SK-N-SH treated with all-trans-retinoic acid at 6 μM for 48 hours (cell line): ENCODE measurements around the gene CDK14.

Experiments used
- ATAC-seq: fragments of 200-7000 bp; cut with Tn5 transposase; 3 replicates; pipeline ENCODE4 v1.9.1; 2020; ENCODE audit warnings: mild to moderate bottlenecking, moderate library complexity
- ARNTL ChIP-seq: fragments of 450-650 bp; formaldehyde crosslinking; IDR thresholded peaks from 2 replicates; pipeline ENCODE4 v1.5.0; 2020; ENCODE audit warnings: low read depth, mild to moderate bottlenecking, moderate library complexity, borderline replicate concordance
- BACH2 ChIP-seq: fragments of 250-450 bp; sonication (Bioruptor Pico); IDR thresholded peaks from 2 replicates; pipeline ENCODE4 v1.9.0; 2021; ENCODE audit warnings: mild to moderate bottlenecking, borderline replicate concordance
- CREB5 ChIP-seq: fragments of 250-450 bp; sonication (Bioruptor Pico); IDR thresholded peaks from 2 replicates; pipeline ENCODE4 v1.5.1; 2020; ENCODE audit warnings: low read depth, mild to moderate bottlenecking, moderate library complexity
- CSRNP3 ChIP-seq: fragments of 250-450 bp; sonication (Bioruptor Pico); IDR thresholded peaks from 2 replicates; pipeline ENCODE4 v1.5.1; 2021; ENCODE audit warnings: mild to moderate bottlenecking, moderate library complexity
- ESRRG ChIP-seq: fragments of 250-450 bp; sonication (Bioruptor Pico); IDR thresholded peaks from 2 replicates; pipeline ENCODE4 v1.6.1; 2021; ENCODE audit warnings: mild to moderate bottlenecking
- GLIS3 ChIP-seq: fragments of 250-450 bp; sonication (Bioruptor Pico); IDR thresholded peaks from 2 replicates; pipeline ENCODE4 v1.5.0; 2020; ENCODE audit warnings: mild to moderate bottlenecking, moderate library complexity
- ISL1 ChIP-seq: fragments of 250-450 bp; sonication (Bioruptor Pico); IDR thresholded peaks from 2 replicates; pipeline ENCODE4 v2.1.2; 2022; ENCODE audit warnings: mild to moderate bottlenecking, moderate library complexity
- OSR1 ChIP-seq: fragments of 250-450 bp; sonication (Bioruptor Pico); IDR thresholded peaks from 2 replicates; pipeline ENCODE4 v1.8.0; 2022; ENCODE audit warnings: moderate library complexity, mild to moderate bottlenecking, inconsistent platforms
- PATZ1 ChIP-seq: fragments of 250-450 bp; sonication (Bioruptor Pico); IDR thresholded peaks from 2 replicates; pipeline ENCODE4 v1.8.0; 2020; ENCODE audit warnings: mild to moderate bottlenecking, moderate library complexity, borderline replicate concordance
- POU6F1 ChIP-seq: fragments of 250-450 bp; sonication (Bioruptor Pico); IDR thresholded peaks from 2 replicates; pipeline ENCODE4 v1.8.0; 2021; ENCODE audit warnings: low read depth, mild to moderate bottlenecking, moderate library complexity, borderline replicate concordance
- PPARA ChIP-seq: fragments of 250-450 bp; sonication (Bioruptor Pico); IDR thresholded peaks from 2 replicates; pipeline ENCODE4 v1.5.0; 2020; ENCODE audit warnings: mild to moderate bottlenecking, borderline replicate concordance
- RARB ChIP-seq: fragments of 250-450 bp; sonication (Bioruptor Pico); IDR thresholded peaks from 2 replicates; pipeline ENCODE4 v1.8.0; 2021; ENCODE audit warnings: mild to moderate bottlenecking, moderate library complexity
- SNAI2 ChIP-seq: fragments of 250-450 bp; sonication (Bioruptor Pico); IDR thresholded peaks from 2 replicates; pipeline ENCODE4 v1.5.0; 2020; ENCODE audit warnings: mild to moderate bottlenecking, moderate library complexity
- TCF4 ChIP-seq: fragments of 250-450 bp; sonication (Bioruptor Pico); IDR thresholded peaks from 2 replicates; pipeline ENCODE4 v1.8.0; 2021; ENCODE audit warnings: mild to moderate bottlenecking, moderate library complexity, borderline replicate concordance
- TSHZ2 ChIP-seq: fragments of 250-450 bp; sonication (Bioruptor Pico); IDR thresholded peaks from 2 replicates; pipeline ENCODE4 v1.5.0; 2020; ENCODE audit warnings: mild to moderate bottlenecking, moderate library complexity
- ZC3H10 ChIP-seq: fragments of 250-450 bp; sonication (Bioruptor Pico); IDR thresholded peaks from 2 replicates; pipeline ENCODE4 v1.5.1; 2021; ENCODE audit warnings: mild to moderate bottlenecking, moderate library complexity
- ZFP3 ChIP-seq: fragments of 250-450 bp; sonication (Bioruptor Pico); IDR thresholded peaks from 2 replicates; pipeline ENCODE4 v1.5.0; 2020; ENCODE audit warnings: mild to moderate bottlenecking, moderate library complexity
- ZFP30 ChIP-seq: fragments of 450-650 bp; formaldehyde crosslinking; IDR thresholded peaks from 2 replicates; pipeline ENCODE4 v1.5.0; 2022; ENCODE audit warnings: mild to moderate bottlenecking, moderate library complexity
- ZNF565 ChIP-seq: fragments of 450-650 bp; formaldehyde crosslinking; conservative IDR thresholded peaks from 2 replicates; pipeline ENCODE4 v1.5.0; 2020; ENCODE audit warnings: low read depth, mild to moderate bottlenecking, moderate library complexity
- ZNF70 ChIP-seq: fragments of 450-650 bp; formaldehyde crosslinking; IDR thresholded peaks from 2 replicates; pipeline ENCODE4 v1.5.0; 2020; ENCODE audit warnings: mild to moderate bottlenecking, moderate library complexity
- ZNF8 ChIP-seq: fragments of 450-650 bp; formaldehyde crosslinking; IDR thresholded peaks from 2 replicates; pipeline ENCODE4 v1.5.0; 2020; ENCODE audit warnings: mild to moderate bottlenecking, moderate library complexity

CDK14 gene

GRCh38 chr7:90839727-90840291 is 243.7 kb downstream of the CDK14 start:
- TF ChIP-seq TSHZ2 (CRISPR knock-in tag) = no peak
- TF ChIP-seq ZFP30 (CRISPR knock-in tag) = no peak
- TF ChIP-seq RARB (CRISPR knock-in tag) = no peak
- TF ChIP-seq ESRRG (CRISPR knock-in tag) = no peak
- TF ChIP-seq PATZ1 (CRISPR knock-in tag) = no peak
- no peak for TF ChIP-seq ZFP3
- TF ChIP-seq ZNF565 (CRISPR knock-in tag) = no peak
- TF ChIP-seq POU6F1 (CRISPR knock-in tag) = no peak
- no peak for ATAC-seq

- no peak; the same call in 2 of the 3 replicates for ATAC-seq
- no peak for TF ChIP-seq CSRNP3 (CRISPR knock-in tag)
- no peak for TF ChIP-seq GLIS3 (CRISPR knock-in tag)
- TF ChIP-seq CREB5 (CRISPR knock-in tag) = no peak
- TF ChIP-seq ISL1 (CRISPR knock-in tag) = no peak
- TF ChIP-seq PPARA (CRISPR knock-in tag) = no peak
- TF ChIP-seq RARB (CRISPR knock-in tag) = no peak
- no peak for TF ChIP-seq SNAI2
- no peak for TF ChIP-seq BACH2 (CRISPR knock-in tag)
- no peak for TF ChIP-seq ZC3H10 (CRISPR knock-in tag)
- no peak for TF ChIP-seq ZNF70
- TF ChIP-seq, all 23 proteins: peak for 0
Measured at GRCh38 chr7:90841759-90842429, 245.8 kb downstream of the CDK14 start.

GRCh38 chr7:90842430-90842788 is 246.3 kb downstream of the CDK14 start:
- ATAC-seq = no peak
- TF ChIP-seq GLIS3 (CRISPR knock-in tag) (no peak), ARNTL (CRISPR knock-in tag) (no peak), ISL1 (CRISPR knock-in tag) (no peak), OSR1 (no peak), BACH2 (CRISPR knock-in tag) (no peak), PPARA (CRISPR knock-in tag) (no peak), ZFP3 (no peak), ZNF70 (no peak), CREB5 (CRISPR knock-in tag) (no peak), ZC3H10 (CRISPR knock-in tag) (no peak), ZNF8 (CRISPR knock-in tag) (no peak), POU6F1 (CRISPR knock-in tag) (no peak), RARB (CRISPR knock-in tag) (no peak), TCF4 (CRISPR knock-in tag) (no peak), TSHZ2 (CRISPR knock-in tag) (no peak), ZFP30 (CRISPR knock-in tag) (no peak)
